Stimulated activated CD8-positive, alpha-beta memory T cell treated with anti-CD3 and anti-CD28 coated beads, Interleukin-7, amount 100 ng/mL, for 4 hours (primary cell): ENCODE data around the gene FER.

Experiments used
- DNase-seq, 2 donors: peaks; one replicate each; pipeline ENCODE4 v3.0.0-alpha.2; 2020; ENCODE audit warnings: low read depth in 2 of 2

FER gene

GRCh38 chr5:109177227-109177626, 429.5 kb downstream of the FER start:
- DNase-seq = no peak

- no peak for DNase-seq
Measured at GRCh38 chr5:109177782-109178181, 430.1 kb downstream of the FER start.

- DNase-seq = no peak
Measured at GRCh38 chr5:109180668-109181067, 433.0 kb downstream of the FER start.

GRCh38 chr5:109186759-109187158, 439.1 kb downstream of the FER start:
- no peak for DNase-seq

- DNase-seq = no peak
Measured at GRCh38 chr5:109191153-109191558, 443.5 kb downstream of the FER start.

- DNase-seq = no peak
Measured at GRCh38 chr5:109192027-109192426, 444.3 kb downstream of the FER start.

- no peak for DNase-seq
Measured at GRCh38 chr5:109192555-109193281, 445.0 kb downstream of the FER start.

GRCh38 chr5:109195667-109196066, 448.0 kb downstream of the FER start:
- DNase-seq = no peak

- no peak for DNase-seq
Measured at GRCh38 chr5:109196087-109196822, 448.6 kb downstream of the FER start.

GRCh38 chr5:109196823-109197160, 449.1 kb downstream of the FER start:
- DNase-seq = no peak

GRCh38 chr5:109199289-109199688, 451.6 kb downstream of the FER start:
- no peak for DNase-seq

GRCh38 chr5:109199799-109200620, 452.3 kb downstream of the FER start:
- no peak for DNase-seq

- DNase-seq = no peak
Measured at GRCh38 chr5:109215040-109215439, 467.3 kb downstream of the FER start.

- DNase-seq = no peak
Measured at GRCh38 chr5:109218818-109219217, 471.1 kb downstream of the FER start.

GRCh38 chr5:109223531-109223930, 475.8 kb downstream of the FER start:
- no peak for DNase-seq

- DNase-seq = no peak
Measured at GRCh38 chr5:109224276-109224882, 476.7 kb downstream of the FER start.

- no peak for DNase-seq
Measured at GRCh38 chr5:109225716-109226625, 478.3 kb downstream of the FER start.

GRCh38 chr5:109230369-109230768, 482.7 kb downstream of the FER start:
- DNase-seq = no peak

- no peak for DNase-seq
Measured at GRCh38 chr5:109231331-109231730, 483.6 kb downstream of the FER start.

GRCh38 chr5:109234381-109234780, 486.7 kb downstream of the FER start:
- no peak for DNase-seq

- no peak for DNase-seq
Measured at GRCh38 chr5:109239456-109239855, 491.8 kb downstream of the FER start.
